ENCODE results near the gene SLC9A5. TPM values are rescaled to one million over a fixed set of nuclear protein-coding genes. Genes with fewer than 3 reads are reported as not detected.

The SLC9A5 gene
- 1.1 to 1.9 TPM (median 1.5 TPM) in 5 replicates for total RNA-seq (2022; extraction: Qiagen RNA extraction)

GRCh38 chr16:67248401-67249177 is at the start of gene SLC9A5:
Gene SLC9A5, plus strand, starts transcription at chr16:67248979. Its CDS starts 36 bp downstream, at chr16:67249015.

GRCh38 chr16:67199011-67199807 is 49.6 kb upstream of the SLC9A5 start, which contains the start of gene ELMO3:
Gene ELMO3, plus strand, starts transcription at chr16:67199131. Its CDS starts 196 bp downstream, at chr16:67199327.

GRCh38 chr16:67226804-67227566 is 21.8 kb upstream of the SLC9A5 start, which contains the start of gene TMEM208:
Gene TMEM208, plus strand, starts transcription at chr16:67227130. Its CDS starts 89 bp downstream, at chr16:67227219.

GRCh38 chr16:67247192-67248072 is 1.3 kb upstream of the SLC9A5 start, which contains the start of gene FHOD1:
Gene FHOD1, minus strand, starts transcription at chr16:67247481. Its CDS starts 71 bp downstream, at chr16:67247410.

GRCh38 chr16:67279296-67280089 is 30.7 kb downstream of the SLC9A5 start, which contains the start of gene PLEKHG4:
Gene PLEKHG4, plus strand, starts transcription at chr16:67279532. Its CDS starts 513 bp downstream, at chr16:67280045.

Other genes with a start within 250 kb of the SLC9A5 start
- 43.4 to 64.6 TPM (median 52.4 TPM) in 5 replicates for gene CBFB, start 219.8 kb upstream of the SLC9A5 start, total RNA-seq (2022; extraction: Qiagen RNA extraction)
- gene PHAF1, start 139.0 kb upstream of the SLC9A5 start, total RNA-seq (2022; extraction: Qiagen RNA extraction), result 22.3 to 24.6 TPM (median 22.8 TPM) in 5 replicates
- 7.4 to 10.0 TPM (median 9.2 TPM) in 5 replicates for gene B3GNT9, start 98.0 kb upstream of the SLC9A5 start, total RNA-seq (2022; extraction: Qiagen RNA extraction)
- 15.2 to 21.9 TPM (median 21.3 TPM) in 5 replicates for gene TRADD, start 89.1 kb upstream of the SLC9A5 start, total RNA-seq (2022; extraction: Qiagen RNA extraction)
- gene FBXL8, start 89.0 kb upstream of the SLC9A5 start, total RNA-seq (2022; extraction: Qiagen RNA extraction), result 5.8 to 11.5 TPM (median 8.5 TPM) in 5 replicates
- 12.2 to 21.9 TPM (median 16.8 TPM) in 5 replicates for gene HSF4, start 84.2 kb upstream of the SLC9A5 start, total RNA-seq (2022; extraction: Qiagen RNA extraction)
- 73.1 to 97.4 TPM (median 92.2 TPM) in 5 replicates for gene NOL3, start 78.4 kb upstream of the SLC9A5 start, total RNA-seq (2022; extraction: Qiagen RNA extraction)
- 4.2 to 8.5 TPM (median 6.5 TPM) in 5 replicates for gene MATCAP1, start 65.0 kb upstream of the SLC9A5 start, total RNA-seq (2022; extraction: Qiagen RNA extraction)
- 0.06 to 0.32 TPM (median 0.23 TPM) in 4 of 5 replicates, not detected in the other for gene EXOC3L1, start 58.8 kb upstream of the SLC9A5 start, total RNA-seq (2022; extraction: Qiagen RNA extraction)
- 81.7 to 103 TPM (median 94.2 TPM) in 5 replicates for gene E2F4, start 56.8 kb upstream of the SLC9A5 start, total RNA-seq (2022; extraction: Qiagen RNA extraction)
- 0.70 to 1.8 TPM (median 1.1 TPM) in 5 replicates for gene ELMO3, start 49.8 kb upstream of the SLC9A5 start, total RNA-seq (2022; extraction: Qiagen RNA extraction)
- 82.1 to 103 TPM (median 91.2 TPM) in 5 replicates for gene TMEM208, start 21.8 kb upstream of the SLC9A5 start, total RNA-seq (2022; extraction: Qiagen RNA extraction)
- gene FHOD1, start 1.5 kb upstream of the SLC9A5 start, total RNA-seq (2022; extraction: Qiagen RNA extraction), result 40.2 to 67.1 TPM (median 60.9 TPM) in 5 replicates
- 9.7 to 17.3 TPM (median 14.6 TPM) in 5 replicates for gene PLEKHG4, start 30.6 kb downstream of the SLC9A5 start, total RNA-seq (2022; extraction: Qiagen RNA extraction)
- 0.08 to 0.44 TPM (median 0.20 TPM) in 4 of 5 replicates, not detected in the other for gene KCTD19, start 77.8 kb downstream of the SLC9A5 start, total RNA-seq (2022; extraction: Qiagen RNA extraction)
- gene LRRC36, start 77.8 kb downstream of the SLC9A5 start, total RNA-seq (2022; extraction: Qiagen RNA extraction), result 0.08 to 0.09 TPM in 2 of 5 replicates, not detected in the others
- 9.1 to 16.5 TPM (median 14.0 TPM) in 5 replicates for gene TPPP3, start 144.5 kb downstream of the SLC9A5 start, total RNA-seq (2022; extraction: Qiagen RNA extraction)
- gene ZDHHC1, start 167.5 kb downstream of the SLC9A5 start, total RNA-seq (2022; extraction: Qiagen RNA extraction), result 4.8 to 8.1 TPM (median 7.1 TPM) in 5 replicates
- gene HSD11B2, start 182.1 kb downstream of the SLC9A5 start, total RNA-seq (2022; extraction: Qiagen RNA extraction), result 1.6 to 2.4 TPM (median 2.1 TPM) in 5 replicates
- 100 to 121 TPM (median 111 TPM) in 5 replicates for gene ATP6V0D1, start 232.2 kb downstream of the SLC9A5 start, total RNA-seq (2022; extraction: Qiagen RNA extraction)
- gene AGRP, start 234.6 kb downstream of the SLC9A5 start, total RNA-seq (2022; extraction: Qiagen RNA extraction), result not detected in 5 replicates